GM18498 (cell line): ENCODE results near the gene PLET1.

ENCODE experiments used
- ATAC-seq: cut with Tn5 transposase; IDR thresholded peaks from one replicate; pipeline ENCODE4 v1.9.1; 2021; ENCODE audit warnings: mild to moderate bottlenecking, moderate library complexity; ENCODE audit not compliant: unreplicated experiment

PLET1 gene, protein sequence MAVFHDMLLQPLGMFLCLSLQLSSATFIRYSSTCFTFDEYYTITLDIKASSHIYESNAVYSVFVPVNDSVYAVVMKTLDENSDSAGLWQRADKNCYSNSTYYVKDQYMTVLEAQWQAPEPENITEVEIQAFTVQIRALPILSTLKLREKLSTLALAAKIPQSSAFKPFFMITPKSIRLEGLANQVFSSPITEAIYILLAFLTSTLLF

GRCh38 chr11:112260490-112260889, at the start of gene PLET1:
TSS of gene PLET1 (minus strand) at chr11:112260860. CDS start at chr11:112260589, 271 bp downstream.
- ATAC-seq: no peak

DNA sequence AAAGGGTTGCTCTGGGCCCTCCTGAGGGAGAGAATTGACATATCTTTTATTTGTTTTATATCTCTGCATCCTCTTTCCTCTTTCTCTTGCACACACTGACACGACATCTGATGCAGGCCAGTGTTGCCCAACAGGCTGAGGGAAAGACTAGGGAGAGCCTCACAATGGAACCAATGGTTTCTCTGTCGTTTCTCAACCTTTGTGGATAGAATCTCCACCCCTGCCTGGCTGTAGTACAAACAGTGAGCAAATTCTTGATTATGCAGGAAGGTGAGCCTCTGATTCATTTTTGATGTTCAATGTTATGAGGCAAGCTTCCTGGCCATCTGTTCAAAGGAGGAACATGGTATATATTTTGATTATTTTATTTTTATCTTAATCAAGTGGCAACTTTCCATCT, 49.8 kb upstream of the PLET1 start:
- ATAC-seq: no peak

DNA sequence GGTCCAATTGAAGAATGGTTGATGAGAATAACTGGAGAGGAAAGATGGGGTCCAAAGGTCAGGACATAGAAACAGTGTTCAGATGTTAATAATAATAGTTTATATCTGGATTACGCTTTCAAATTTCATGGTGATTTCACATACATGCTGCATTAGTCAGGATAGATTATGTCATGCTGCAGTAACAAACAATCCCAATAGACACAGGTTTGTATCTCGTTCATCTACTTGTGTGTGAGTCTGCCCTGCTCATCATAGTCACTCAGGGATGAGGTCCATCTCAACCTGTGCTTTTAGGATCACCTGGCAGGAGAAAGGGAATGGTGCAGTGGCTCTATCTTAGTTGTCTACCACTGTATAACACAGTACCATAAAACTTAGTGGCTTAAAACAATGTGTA, 48.0 kb upstream of the PLET1 start:
- ATAC-seq: no peak

DNA sequence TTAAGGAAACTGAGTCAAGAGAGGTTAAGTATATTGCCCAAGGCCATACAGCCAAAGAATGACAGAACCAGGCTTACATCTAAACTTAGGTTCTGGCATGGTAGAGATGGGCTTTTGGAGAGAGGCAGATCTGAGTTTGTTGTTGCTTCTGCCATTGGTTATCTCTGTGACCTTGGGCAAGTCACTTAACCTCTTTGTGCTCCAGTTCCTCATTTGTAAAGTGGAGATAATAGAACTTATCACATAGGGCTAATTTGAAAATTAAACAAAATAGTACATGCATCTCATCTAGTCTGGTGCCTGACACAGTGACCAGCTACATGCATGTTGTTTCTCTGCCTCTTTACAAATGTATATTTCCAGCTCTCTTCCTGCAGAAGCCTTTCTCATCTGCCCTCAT, 47.0 kb upstream of the PLET1 start:
- no peak for ATAC-seq

- ATAC-seq: no peak
Measured at GRCh38 chr11:112306230-112306629, 45.6 kb upstream of the PLET1 start.

DNA sequence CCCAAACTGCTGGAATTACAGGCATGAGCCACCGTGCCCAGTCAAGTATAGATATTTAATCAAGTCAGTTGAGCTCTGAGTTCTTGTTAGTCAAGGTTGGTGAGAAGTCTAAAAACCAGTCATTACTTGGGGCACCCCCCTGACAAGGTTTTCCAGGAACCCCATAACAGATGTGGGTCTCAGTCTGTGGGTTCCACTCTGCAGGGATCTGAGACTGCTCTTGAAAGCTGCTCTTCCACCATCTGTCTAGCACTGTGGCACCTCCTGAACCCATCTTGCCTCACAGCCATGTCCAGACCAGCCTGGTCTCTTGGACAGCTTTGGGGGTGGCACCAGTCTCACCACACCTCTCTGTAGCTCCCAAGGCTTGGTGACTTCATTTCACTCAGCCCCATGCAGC, 44.3 kb upstream of the PLET1 start:
- ATAC-seq: no peak

GRCh38 chr11:112303616-112304015, 43.0 kb upstream of the PLET1 start:
- ATAC-seq: no peak

- no peak for ATAC-seq
Measured at GRCh38 chr11:112302226-112302868, 41.7 kb upstream of the PLET1 start.

DNA sequence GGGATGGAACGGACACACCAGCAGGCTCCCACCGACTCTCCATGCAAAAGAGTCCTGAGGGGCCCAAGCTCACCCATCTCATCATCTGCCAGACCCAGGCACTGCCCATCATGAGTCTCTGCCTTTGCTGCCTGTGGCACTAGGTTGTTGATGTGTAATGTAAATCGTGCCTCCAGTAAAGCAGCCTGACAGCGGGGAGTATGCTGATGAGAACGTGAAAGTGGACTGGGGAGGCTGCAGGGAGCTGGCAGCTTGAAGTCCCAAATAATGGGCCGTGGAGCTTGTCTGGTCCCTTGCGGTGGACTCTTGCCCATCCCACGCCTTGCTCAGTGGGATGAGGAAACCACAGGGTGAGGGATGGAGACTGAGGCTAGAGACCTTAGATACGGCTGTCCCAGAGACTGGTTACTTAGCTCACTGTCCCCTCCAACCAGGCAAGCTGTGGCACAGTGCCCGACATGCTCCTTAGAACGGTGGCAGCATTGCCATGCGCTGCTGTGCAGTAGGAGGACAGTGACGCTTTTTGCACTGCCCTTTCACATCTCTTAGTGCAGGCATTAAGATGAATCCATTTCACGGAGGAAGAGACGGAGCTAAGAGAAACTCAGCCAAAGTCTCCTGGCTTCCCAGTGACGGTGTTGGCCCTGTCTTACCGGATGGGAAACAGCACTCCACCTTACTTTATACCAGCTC, 39.6 kb upstream of the PLET1 start:
- ATAC-seq: no peak

- ATAC-seq: no peak
Measured at GRCh38 chr11:112298535-112298934, 37.9 kb upstream of the PLET1 start.

DNA sequence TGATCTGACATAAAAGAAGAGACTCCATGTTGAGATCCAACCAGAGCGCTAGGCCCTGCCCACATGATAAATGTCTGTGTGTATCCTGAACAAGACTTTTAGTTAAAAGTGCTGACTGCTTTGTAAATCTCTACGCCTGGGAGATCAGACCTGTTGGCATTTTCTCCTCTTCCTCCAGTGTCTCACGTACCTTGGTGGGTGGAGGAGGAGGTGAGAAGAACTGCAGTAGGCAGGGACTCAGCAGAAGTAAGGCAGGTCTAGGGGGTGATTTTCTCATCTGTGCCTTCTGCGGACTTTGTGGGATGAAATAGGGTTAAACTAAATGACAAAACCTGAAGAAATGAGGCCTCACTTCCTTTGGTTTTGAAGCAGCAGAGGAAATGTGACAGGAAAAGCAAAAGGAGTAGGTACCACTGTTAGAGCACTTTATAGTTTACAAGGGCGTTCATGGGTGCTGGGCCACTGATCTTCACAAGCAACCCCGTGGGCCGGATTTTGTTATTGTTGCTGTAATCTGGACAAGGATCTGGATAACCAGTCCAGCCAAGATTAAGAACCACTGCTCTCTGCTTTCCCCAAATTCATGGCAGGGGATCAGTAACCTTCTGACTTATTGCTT, 36.7 kb upstream of the PLET1 start:
- ATAC-seq: no peak

DNA sequence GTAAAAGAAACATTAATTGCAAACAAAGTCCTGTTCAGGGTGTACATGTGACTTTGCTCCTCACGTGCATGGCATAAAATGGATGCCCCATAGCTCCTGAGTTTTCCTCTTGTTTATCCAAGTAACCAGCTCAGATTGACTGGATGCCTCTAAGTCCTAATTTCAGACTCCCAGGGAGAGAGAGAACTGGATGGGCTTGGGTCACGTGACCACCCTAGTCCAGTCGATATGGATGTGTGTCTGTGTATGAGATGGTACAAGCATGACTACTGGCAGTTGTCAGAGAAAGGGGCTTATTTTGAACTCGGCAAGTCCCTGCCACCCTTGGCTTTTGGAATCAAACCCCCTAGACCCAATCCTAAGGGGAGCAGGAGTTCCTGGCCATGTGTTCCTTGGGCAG, 35.4 kb upstream of the PLET1 start:
- no peak for ATAC-seq

DNA sequence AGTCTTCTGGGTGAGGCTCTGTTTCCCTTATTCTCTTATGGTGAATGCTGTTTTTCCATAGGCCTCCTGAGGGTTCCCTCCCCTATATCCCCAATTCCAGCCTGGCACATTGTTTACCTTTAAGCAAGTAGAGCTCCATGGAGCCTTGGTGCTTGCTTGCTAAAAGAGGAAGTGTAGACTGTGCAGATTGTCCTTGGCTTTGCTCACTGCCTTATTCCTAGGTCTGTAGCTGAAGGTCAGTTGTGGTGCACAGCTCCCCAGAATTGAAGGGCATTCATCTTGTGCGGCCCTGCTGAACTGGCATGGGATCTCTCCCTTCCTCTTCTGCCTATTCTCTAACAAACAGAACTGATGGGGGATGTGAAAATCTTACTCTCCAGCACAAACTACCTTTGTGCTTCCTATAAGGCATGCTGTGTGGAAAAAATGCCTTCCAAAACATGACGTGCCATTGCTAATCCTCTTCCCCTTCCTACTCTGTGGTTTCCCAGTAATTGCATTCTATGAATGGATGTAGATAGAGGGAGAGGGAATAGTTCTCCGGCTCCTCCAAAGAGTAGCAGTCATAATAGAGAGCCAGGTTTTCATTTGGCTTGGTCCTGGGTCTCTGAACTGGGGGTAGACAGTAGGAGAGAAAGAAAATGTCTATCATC, 34.2 kb upstream of the PLET1 start:
- ATAC-seq: no peak

DNA sequence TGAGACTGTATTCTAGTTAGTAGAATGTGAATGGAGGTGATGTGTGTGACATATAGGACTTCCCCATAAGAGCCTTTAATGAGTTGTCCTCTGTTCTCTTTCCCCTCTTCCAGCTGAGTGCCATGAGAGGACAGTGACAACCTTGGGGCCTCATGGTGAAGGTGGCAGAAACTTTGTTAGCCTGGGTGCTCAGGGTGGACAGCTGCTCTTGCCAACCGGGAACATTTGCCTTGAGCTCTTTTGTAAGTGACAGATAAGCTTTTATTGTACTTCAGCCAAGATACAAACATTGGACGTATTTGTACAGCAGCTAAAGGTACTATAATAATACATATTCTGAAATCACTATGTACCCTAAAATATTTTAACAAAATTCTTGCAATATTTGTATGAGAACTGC, 33.0 kb upstream of the PLET1 start:
- ATAC-seq: no peak

DNA sequence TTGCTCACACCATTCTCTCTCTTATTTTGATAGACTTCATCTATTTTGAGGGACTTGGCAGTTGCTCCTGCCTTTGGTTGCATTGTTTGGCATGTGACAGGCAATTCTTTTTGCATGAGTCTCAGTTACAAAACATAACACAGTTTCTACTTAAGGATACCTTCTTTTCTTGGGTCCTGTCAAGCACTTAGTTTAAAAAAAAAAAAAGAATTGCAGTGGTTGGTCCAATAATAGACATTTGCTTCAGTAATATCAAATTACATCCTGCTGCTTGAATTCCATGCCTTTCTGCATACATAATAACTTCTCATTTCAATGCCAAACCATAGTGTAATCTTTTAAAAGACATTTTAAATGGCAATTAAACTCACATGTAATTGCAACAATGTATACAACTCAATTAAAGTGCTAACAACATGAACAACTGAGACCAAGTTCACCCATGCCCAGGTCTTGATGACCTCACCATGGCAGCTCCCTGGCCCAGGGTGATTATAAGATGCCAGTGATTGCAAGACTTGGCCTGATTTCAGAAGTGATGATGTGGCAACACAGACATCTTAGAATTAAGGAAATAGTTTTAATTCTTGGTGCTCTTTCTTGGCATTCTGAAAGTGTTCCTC, 32.2 kb upstream of the PLET1 start:
- no peak for ATAC-seq

- no peak for ATAC-seq
Measured at GRCh38 chr11:112292188-112292587, 31.5 kb upstream of the PLET1 start.

DNA sequence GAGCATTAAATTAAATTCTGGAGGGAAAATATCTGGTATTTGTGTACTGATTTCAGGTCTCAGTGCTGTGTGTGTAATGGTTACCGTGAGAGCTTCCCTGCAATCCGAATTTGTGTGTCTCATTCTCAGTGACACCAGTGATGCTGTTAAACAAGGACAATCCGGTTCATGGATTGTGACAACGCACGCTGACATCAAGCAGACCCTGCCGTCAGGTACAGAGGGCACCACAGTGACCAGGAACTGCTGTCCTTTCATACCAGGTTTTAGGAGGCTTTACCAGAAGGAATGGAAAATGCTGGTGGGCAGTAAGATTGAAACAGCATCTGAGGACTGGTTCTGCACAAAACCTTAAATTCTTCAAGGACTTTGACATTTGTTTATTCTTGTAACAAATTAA, 30.5 kb upstream of the PLET1 start:
- no peak for ATAC-seq

DNA sequence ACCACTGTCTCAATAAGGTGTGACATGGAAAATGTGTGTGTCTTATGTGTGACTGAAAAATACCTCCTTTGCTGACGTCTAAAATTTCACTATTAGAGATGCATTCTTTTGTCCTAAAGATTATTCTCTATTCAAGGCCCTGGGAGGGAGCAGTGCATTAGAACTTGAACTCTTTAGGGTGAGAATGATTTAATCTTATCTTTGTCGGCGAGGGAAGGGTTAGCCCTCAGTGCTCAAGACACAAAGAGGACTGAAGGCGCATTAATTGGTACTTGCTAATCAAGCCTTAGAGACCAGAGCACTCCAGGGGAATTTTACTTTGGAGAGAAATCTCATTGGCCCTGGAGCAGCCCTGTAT, 29.8 kb upstream of the PLET1 start:
- ATAC-seq: no peak

- peak; percentile 98 for ATAC-seq
Measured at GRCh38 chr11:112289588-112290492, 29.2 kb upstream of the PLET1 start.

GRCh38 chr11:112288021-112288420, 27.4 kb upstream of the PLET1 start:
- ATAC-seq: no peak
